DND-41 (cell line): Measurements from ENCODE around the gene ART5.

Experiments used
- ATAC-seq: fragments of 200-7000 bp; cut with Tn5 transposase; 3 replicates; pipeline ENCODE4 v1.9.1; 2021; ENCODE audit warnings: low read depth; ENCODE audit not compliant: insufficient read depth
- DNase-seq: peaks from one replicate; pipeline ENCODE4 v3.0.0-alpha.2; 2020
- H2AFZ ChIP-seq: 2 replicates; pipeline ENCODE4 v1.6.0; 2012; ENCODE audit warnings: low read depth, low read length
- H3K27ac ChIP-seq: 2 replicates; pipeline ENCODE4 v1.5.1; 2012; ENCODE audit warnings: low read length, inconsistent platforms
- H3K27me3 ChIP-seq: fragments of 200-600 bp; sonication (generic); 2 replicates; pipeline ENCODE4 v1.6.0; 2012; ENCODE audit warnings: low read length, mild to moderate bottlenecking, inconsistent platforms; ENCODE audit not compliant: insufficient read depth, poor library complexity
- H3K36me3 ChIP-seq: 2 replicates; pipeline ENCODE4 v1.5.1; 2012; ENCODE audit warnings: low read length, inconsistent platforms; ENCODE audit not compliant: insufficient read depth
- H3K4me1 ChIP-seq: 2 replicates; pipeline ENCODE4 v1.5.1; 2012; ENCODE audit warnings: mild to moderate bottlenecking, low read length; ENCODE audit not compliant: insufficient read depth
- H3K4me2 ChIP-seq: 2 replicates; pipeline ENCODE4 v1.6.0; 2012; ENCODE audit warnings: mild to moderate bottlenecking, moderate library complexity, low read length, inconsistent platforms; ENCODE audit not compliant: insufficient read depth
- H3K4me3 ChIP-seq, 2 experiments: fragments of 200-600 bp in 1 of 2; shearing (Covaris generic) in 1 of 2; 2 replicates each; pipeline ENCODE4 v1.5.1; 2012 to 2016; ENCODE audit warnings: inconsistent platforms in 2 of 2, low read length in 2 of 2, mild to moderate bottlenecking in 2 of 2, low read depth in 1 of 2, moderate library complexity in 1 of 2
- H3K79me2 ChIP-seq: 2 replicates; pipeline ENCODE4 v1.6.0; 2012; ENCODE audit warnings: low read length, inconsistent platforms; ENCODE audit not compliant: insufficient read depth
- H3K9ac ChIP-seq: 2 replicates; pipeline ENCODE4 v1.6.0; 2012; ENCODE audit warnings: low read depth, mild to moderate bottlenecking, inconsistent platforms, low read length, moderate library complexity
- H3K9me3 ChIP-seq: 2 replicates; pipeline ENCODE4 v1.5.1; 2012; ENCODE audit warnings: low read length, moderate library complexity, mild to moderate bottlenecking, inconsistent platforms; ENCODE audit not compliant: insufficient read depth, severe bottlenecking
- H4K20me1 ChIP-seq: 2 replicates; pipeline ENCODE4 v1.6.0; 2012; ENCODE audit warnings: low read length; ENCODE audit not compliant: insufficient read depth
- CTCF ChIP-seq: IDR thresholded peaks from 2 replicates; pipeline ENCODE4 v1.5.1; 2012; ENCODE audit warnings: borderline replicate concordance, low read length, moderate library complexity, mild to moderate bottlenecking; ENCODE audit not compliant: poor library complexity, severe bottlenecking; ENCODE audit errors: extremely low read depth
- EZH2 ChIP-seq: IDR thresholded peaks from 3 replicates; pipeline ENCODE4 v1.6.1; 2012; ENCODE audit warnings: borderline replicate concordance, low read depth, mild to moderate bottlenecking, moderate library complexity, low read length, inconsistent platforms; ENCODE audit not compliant: severe bottlenecking

Gene ART5

GRCh38 chr11:3662856-3663255 lies 21.1 kb upstream of the ART5 start:
- Histone ChIP-seq H3K36me3 (peaks cover 20% of the 10 kb centered on the region), H3K4me3 (no peak overlapping the region), H3K27ac (no peak overlapping the region), H2AFZ (no peak overlapping the region), H3K9ac (no peak overlapping the region), H3K4me2 (no peak overlapping the region), H3K79me2 (no peaks in the 10 kb centered on the region), H4K20me1 (no peaks in the 10 kb centered on the region), H3K4me1 (no peaks in the 10 kb centered on the region), H3K27me3 (no peaks in the 10 kb centered on the region), H3K9me3 (no peaks in the 10 kb centered on the region)
- no peak for TF ChIP-seq CTCF
- TF ChIP-seq EZH2 = no peak
- ATAC-seq = no peak
- no peak for DNase-seq

- ATAC-seq (no peak), DNase-seq (no peak)
- no peak overlapping the region for H2AFZ ChIP-seq
- H3K4me2 ChIP-seq = no peak overlapping the region
- no peaks in the 10 kb centered on the region for H4K20me1 ChIP-seq
- no peaks in the 10 kb centered on the region for H3K27me3 ChIP-seq
- H3K27ac ChIP-seq = no peak overlapping the region
- no peaks in the 10 kb centered on the region for H3K79me2 ChIP-seq
- H3K4me1 ChIP-seq = no peaks in the 10 kb centered on the region
- TF ChIP-seq CTCF (no peak), EZH2 (no peak)
- peaks cover 8% of the 10 kb centered on the region for H3K36me3 ChIP-seq
- H3K9ac ChIP-seq = no peak overlapping the region
- H3K9me3 ChIP-seq = no peaks in the 10 kb centered on the region
- no peak overlapping the region for H3K4me3 ChIP-seq
Measured at GRCh38 chr11:3660960-3661359, 19.2 kb upstream of the ART5 start.

GRCh38 chr11:3659595-3660515 lies 18.1 kb upstream of the ART5 start:
- no peak overlapping the region for H2AFZ ChIP-seq
- no peak overlapping the region for H3K27ac ChIP-seq
- H4K20me1 ChIP-seq = no peaks in the 10 kb centered on the region
- peaks cover 2% of the 10 kb centered on the region for H3K27me3 ChIP-seq
- no peaks in the 10 kb centered on the region for H3K9me3 ChIP-seq
- H3K9ac ChIP-seq = no peak overlapping the region
- no peak for ATAC-seq
- no peak for DNase-seq
- no peak for TF ChIP-seq CTCF
- TF ChIP-seq EZH2 = no peak
- no peak overlapping the region for H3K4me2 ChIP-seq
- H3K4me3 ChIP-seq = no peak overlapping the region
- no peaks in the 10 kb centered on the region for H3K4me1 ChIP-seq
- H3K36me3 ChIP-seq = peaks cover 6% of the 10 kb centered on the region; the same call in 1 of the 2 replicates
- no peaks in the 10 kb centered on the region for H3K79me2 ChIP-seq
